ENCODE measurements around the gene STK26.
"Not testable (repeated sequence)": the region's sequence is repeated elsewhere in the genome, so short reads cannot be mapped to it uniquely, and the experiment has no call there.

STK26 gene

DNA sequence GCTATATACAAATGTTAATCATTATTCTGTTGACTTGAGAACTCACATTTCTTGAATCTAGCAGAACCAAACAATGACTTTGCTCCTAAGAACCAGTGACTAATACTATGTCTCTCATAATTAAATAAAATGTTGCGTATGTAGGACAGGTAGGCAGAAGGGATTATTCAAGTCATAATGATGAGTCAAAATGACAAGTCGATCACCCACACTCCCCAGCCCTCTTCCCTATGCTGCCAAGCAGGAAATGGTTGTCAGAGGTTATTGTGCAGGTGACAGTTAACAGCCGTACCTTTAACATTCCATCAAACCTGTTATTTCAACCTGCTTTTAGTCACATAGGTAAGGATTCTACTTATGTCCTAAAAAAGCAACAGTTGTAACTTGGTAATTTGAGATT, 22.0 kb upstream of the STK26 start:
- no peak for TF ChIP-seq CTCF (IDR thresholded peaks at IDR 0.05; ENCODE audit: borderline replicate concordance, insufficient read depth, low read depth, low read length)
- no peak overlapping the region for H3K4me3 ChIP-seq (ENCODE audit: low read depth, low read length)

- H3K4me3 ChIP-seq (ENCODE audit: low read depth, low read length), result no peak overlapping the region
- TF ChIP-seq CTCF (IDR thresholded peaks at IDR 0.05; ENCODE audit: borderline replicate concordance, insufficient read depth, low read depth, low read length), result no peak
Observed at GRCh38 chrX:132004728-132005127, 18.4 kb upstream of the STK26 start.

- no peak for TF ChIP-seq CTCF (IDR thresholded peaks at IDR 0.05; ENCODE audit: borderline replicate concordance, insufficient read depth, low read depth, low read length)
- H3K4me3 ChIP-seq (ENCODE audit: low read depth, low read length), result no peak overlapping the region
Observed at GRCh38 chrX:132009350-132009749, 13.8 kb upstream of the STK26 start.

DNA sequence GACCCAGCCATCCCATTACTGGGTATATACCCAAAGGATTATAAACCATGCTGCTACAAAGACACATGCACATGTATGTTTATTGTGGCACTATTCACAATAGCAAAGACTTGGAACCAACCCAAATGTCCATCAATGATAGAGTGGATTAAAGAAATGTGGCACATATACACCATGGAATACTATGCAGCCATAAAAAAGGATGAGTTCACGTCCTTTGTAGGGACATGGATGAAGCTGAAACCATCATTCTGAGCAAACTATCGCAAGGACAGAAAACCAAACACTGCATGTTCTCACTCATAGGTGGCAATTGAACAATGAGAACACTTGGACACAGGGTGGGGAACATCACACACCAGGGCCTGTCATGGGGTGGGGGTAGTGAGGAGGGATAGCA, 12.9 kb upstream of the STK26 start:
- not testable (repeated sequence) for H3K4me3 ChIP-seq (ENCODE audit: low read depth, low read length)

GRCh38 chrX:132015875-132016274, 7.2 kb upstream of the STK26 start:
- H3K4me3 ChIP-seq (ENCODE audit: low read depth, low read length), result no peak overlapping the region
- no peak for TF ChIP-seq CTCF (IDR thresholded peaks at IDR 0.05; ENCODE audit: borderline replicate concordance, insufficient read depth, low read depth, low read length)

DNA sequence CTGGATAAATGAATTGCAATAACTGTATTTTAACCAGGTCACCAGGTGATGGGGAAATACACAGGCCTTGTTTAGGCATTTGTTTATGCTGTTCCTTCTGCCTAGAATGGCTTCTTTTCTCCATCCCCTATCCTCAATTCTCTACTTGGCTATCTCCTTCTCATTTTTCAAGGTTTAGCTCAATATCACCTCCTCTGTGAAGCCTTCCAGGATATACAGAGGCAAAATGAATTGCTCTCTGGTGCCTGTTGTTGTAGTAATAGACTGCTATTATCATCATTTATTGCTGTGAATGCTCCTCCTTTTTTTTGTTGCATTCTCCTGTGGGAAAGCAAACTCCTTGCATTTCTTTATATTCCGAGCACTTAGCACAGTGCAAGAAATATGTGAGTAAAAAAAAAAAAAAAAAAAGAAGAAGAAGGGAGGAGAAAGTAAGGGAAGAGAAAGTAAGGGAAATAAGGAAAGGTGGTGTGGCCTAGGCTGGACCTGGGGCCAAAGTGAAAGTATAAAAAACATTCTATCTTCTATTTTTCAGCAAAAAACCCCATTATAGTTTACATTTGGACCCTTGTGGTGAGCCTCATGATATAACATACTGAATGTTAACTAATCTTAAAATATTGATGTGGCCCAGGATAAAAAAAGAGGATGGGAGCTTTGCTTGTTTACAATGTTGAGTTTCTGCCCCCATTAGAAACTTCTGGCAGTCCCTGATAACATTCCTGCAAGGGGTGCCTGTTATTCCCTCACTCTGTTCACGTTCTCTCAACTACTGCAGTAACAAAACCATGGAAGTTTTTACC, 6.3 kb upstream of the STK26 start:
- no peak overlapping the region for H3K4me3 ChIP-seq (ENCODE audit: low read depth, low read length)
- TF ChIP-seq CTCF (IDR thresholded peaks at IDR 0.05; ENCODE audit: borderline replicate concordance, insufficient read depth, low read depth, low read length), result no peak

- no peak overlapping the region for H3K4me3 ChIP-seq (ENCODE audit: low read depth, low read length)
- no peak for TF ChIP-seq CTCF (IDR thresholded peaks at IDR 0.05; ENCODE audit: borderline replicate concordance, insufficient read depth, low read depth, low read length)
Observed at GRCh38 chrX:132017431-132018185, 5.5 kb upstream of the STK26 start.
